ENCODE measurements around the gene CTRB2. TPM values are rescaled to one million over a fixed set of nuclear protein-coding genes. Genes with fewer than 3 reads are reported as not detected.

Gene CTRB2
- total and polyA plus RNA-seq, 2 of the 8 experiments (the other 6 are each of a cell fraction or from before 2014, with no cell fraction given), result not detected

DNA sequence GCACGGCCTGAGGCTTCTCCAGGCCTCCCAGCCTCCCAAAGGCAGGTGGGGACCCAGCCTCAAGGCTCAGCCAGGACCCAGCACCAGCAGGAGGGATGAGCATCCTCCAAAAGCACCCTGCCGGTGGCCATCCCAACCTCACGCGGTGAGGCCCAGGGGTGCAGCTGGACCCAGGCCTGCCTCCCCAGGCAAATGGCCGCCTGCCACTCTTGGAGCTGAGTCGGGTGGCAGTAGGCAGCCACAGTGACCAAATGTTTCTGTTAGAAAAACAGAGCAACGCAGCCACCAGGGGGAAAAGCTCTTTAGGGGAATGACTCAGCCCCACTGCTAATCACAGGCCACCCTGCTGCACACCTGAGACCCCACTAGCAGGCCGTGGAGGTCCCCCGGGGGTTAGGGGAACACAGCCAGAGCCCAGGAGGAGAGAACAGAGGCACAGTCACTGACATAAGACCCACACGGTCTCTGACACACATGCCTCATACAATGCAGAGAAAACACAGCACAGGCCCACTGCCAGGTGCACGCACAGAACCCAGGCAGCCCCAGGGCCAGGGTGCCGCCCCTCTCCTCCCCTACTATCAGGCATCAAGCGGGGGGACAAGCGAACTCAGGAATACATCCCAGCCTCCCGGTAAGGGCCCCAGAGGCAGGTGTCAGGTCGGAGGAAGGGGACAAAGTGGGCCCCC lies 32.0 kb upstream of the CTRB2 start:
- no peak overlapping the region; the same call in 1 of the 2 replicates for H3K27ac ChIP-seq (ENCODE audit: low read depth, low read length)
- no peak overlapping the region for H3K56ac ChIP-seq (replicated peaks; ENCODE audit: insufficient read length, low read depth, low read length)
- no peaks in the 10 kb centered on the region for H3K23me2 ChIP-seq (ENCODE audit: low read depth, low read length)
- no peak overlapping the region for H3K23ac ChIP-seq (ENCODE audit: insufficient read length)
- H4K8ac ChIP-seq (ENCODE audit: extremely low read depth, insufficient read depth, low read length), result peak overlapping the region; percentile 74; the same call in 1 of the 2 replicates
- no peak for DNase-seq (ENCODE audit: low read depth in 1 of 2, low spot score in 2 of 2)
- H3K4me3 ChIP-seq (ENCODE audit: extremely low read depth in 1 of 4, insufficient read depth in 2 of 4, low read depth in 3 of 4, low read length in 4 of 4), result no peak overlapping the region
- no peak overlapping the region for H3K14ac ChIP-seq (ENCODE audit: insufficient read length)
- no peak overlapping the region for H2AFZ ChIP-seq (ENCODE audit: low read length)
- no peak overlapping the region for H2BK12ac ChIP-seq (ENCODE audit: low read depth, low read length)
- H4K20me1 ChIP-seq (replicated peaks in 1 of 2; ENCODE audit: control insufficient read depth in 1 of 2, insufficient read depth in 2 of 2, low read length in 2 of 2), result peaks cover 25 to 48% of the 10 kb centered on the region in 2 experiments
- peak overlapping the region in 2 of 4 experiments; percentile 20 to 27; a peak in 3 of 7 replicates for H3K9ac ChIP-seq (replicated peaks in 1 of 4; ENCODE audit: extremely low read depth in 1 of 4, low read depth in 3 of 4, low read length in 3 of 4)
- no peaks in the 10 kb centered on the region for H3K27me3 ChIP-seq (replicated peaks in 1 of 4; ENCODE audit: control insufficient read depth in 3 of 4, extremely low read depth in 1 of 4, insufficient read depth in 3 of 4, low read length in 3 of 4)
- H4K5ac ChIP-seq (ENCODE audit: insufficient read length, low read depth, low read length), result no peak overlapping the region
- ChIA-PET CTCF (ENCODE audit: partially characterized antibody) (interaction anchor here (0.6 to 10.8 kb wide), 8 partner anchors 10 to 246 kb away, joined by 3 to 236 read pairs (median 4); partner anchors contain the start of gene BCAR1), POLR2A (ENCODE audit: partially characterized antibody) (interaction anchor here (0.6 to 22.7 kb wide), 4 partner anchors 11 to 397 kb away, joined by 3 to 375 read pairs (median 4); partner anchors contain the start of gene BCAR1)
- FAIRE-seq, result no peak
- H3K4me2 ChIP-seq (ENCODE audit: insufficient read depth in 1 of 2, low read depth in 2 of 2, low read length in 2 of 2), result no peak overlapping the region
- H4K91ac ChIP-seq (replicated peaks; ENCODE audit: insufficient read length, low read length), result no peak overlapping the region
- no peak overlapping the region for H2BK120ac ChIP-seq (replicated peaks; ENCODE audit: low read depth, low read length)
- TF ChIP-seq RAD21 (IDR thresholded peaks at IDR 0.05 in 1 of 2, conservative IDR thresholded peaks at IDR 0.05 in 1 of 2; ENCODE audit: low read depth in 2 of 2, low read length in 2 of 2) (0 out of 4 replicates have a peak, but pooled peaks of 1 of the 2 experiments have one; percentile 7), MAFK (IDR thresholded peaks at IDR 0.05; ENCODE audit: low read depth, low read length) (0 out of 2 replicates have a peak, but pooled peaks have one; percentile 10), RBBP5 (IDR thresholded peaks at IDR 0.05; ENCODE audit: borderline replicate concordance, low read depth, low read length) (no peak)
- H2BK20ac ChIP-seq (ENCODE audit: low read length), result no peak overlapping the region
- H3K9me3 ChIP-seq (ENCODE audit: insufficient read depth in 2 of 2, low read depth in 1 of 2, low read length in 1 of 2), result no peaks in the 10 kb centered on the region
- H3K36me3 ChIP-seq (ENCODE audit: control insufficient read depth in 2 of 4, insufficient read depth in 4 of 4, low read length in 3 of 4), result peaks cover 0 to 49% (median 17%) of the 10 kb centered on the region in 4 experiments; a peak in 7 of 8 replicates
- no peak overlapping the region for H2AK5ac ChIP-seq (ENCODE audit: low read depth, low read length)
- H3K79me2 ChIP-seq (ENCODE audit: control insufficient read depth in 1 of 2, insufficient read depth in 2 of 2, low read length in 2 of 2), result peaks cover 0 to 50% of the 10 kb centered on the region in 2 experiments; a peak in 2 of 4 replicates
- peak overlapping the region; percentile 6; the same call in 1 of the 2 replicates for H2BK5ac ChIP-seq (ENCODE audit: low read depth, low read length)
- no peak overlapping the region for H2BK15ac ChIP-seq (ENCODE audit: low read length)
- peaks cover 15% of the 10 kb centered on the region; the same call in 1 of the 2 replicates for H3K79me1 ChIP-seq (ENCODE audit: low read depth, low read length)
- 89% methylated on average over 12 of the region's 16 CpGs; no CpG with 5 or more reads in 1 of the 2 experiments for WGBS, 2 experiments (ENCODE audit: extremely low coverage in 1 of 2, insufficient coverage in 1 of 2, insufficient read length in 1 of 2, insufficient replicate concordance in 2 of 2, low coverage in 1 of 2, low lambda C conversion rate in 2 of 2, missing lambda C conversion rate in 1 of 2)
- H3K4ac ChIP-seq (replicated peaks; ENCODE audit: insufficient read length, low read depth, low read length), result no peak overlapping the region
- H3K18ac ChIP-seq (ENCODE audit: extremely low read depth, low read length), result no peak overlapping the region
- H3K4me1 ChIP-seq (replicated peaks in 1 of 4; ENCODE audit: control insufficient read depth in 3 of 4, insufficient read depth in 4 of 4, low read length in 3 of 4), result peaks cover 0 to 10% (median 4%) of the 10 kb centered on the region in 4 experiments; a peak in 4 of 7 replicates
